H9 (cell line): ENCODE data around the gene SERPIND1. TPM values are rescaled to one million over a fixed set of nuclear protein-coding genes. Genes with fewer than 3 reads are reported as not detected.
A peak's percentile ranks its signal among the peaks of the same experiment; 100 is the strongest.

ENCODE experiments used
- DNase-seq: peaks from one replicate; pipeline ENCODE4 v3.0.0-alpha.2; 2017
- H2AFZ ChIP-seq: one replicate; pipeline ENCODE4 v1.6.1; 2013; ENCODE audit warnings: mild to moderate bottlenecking, low read length, control low read depth, moderate library complexity
- H2AK5ac ChIP-seq: 2 replicates; pipeline ENCODE4 v1.6.1; 2013; ENCODE audit warnings: low read length, control low read depth, mixed read lengths; ENCODE audit not compliant: insufficient read length
- H2BK120ac ChIP-seq: one replicate; pipeline ENCODE4 v1.6.1; 2013; ENCODE audit warnings: low read depth, mild to moderate bottlenecking, low read length, control low read depth, inconsistent platforms; ENCODE audit not compliant: poor library complexity, severe bottlenecking
- H2BK12ac ChIP-seq: 2 replicates; pipeline ENCODE4 v1.6.1; 2013; ENCODE audit warnings: low read length, control low read depth, mixed read lengths, low read depth; ENCODE audit not compliant: insufficient read length
- H2BK15ac ChIP-seq: 2 replicates; pipeline ENCODE4 v1.6.1; 2013; ENCODE audit warnings: low read depth, low read length, control low read depth
- H2BK20ac ChIP-seq: one replicate; pipeline ENCODE4 v1.6.1; 2013; ENCODE audit warnings: low read depth, mild to moderate bottlenecking, low read length, control low read depth, inconsistent platforms; ENCODE audit not compliant: poor library complexity, severe bottlenecking
- H2BK5ac ChIP-seq: 2 replicates; pipeline ENCODE4 v1.6.1; 2013; ENCODE audit warnings: low read length, control low read depth, mixed read lengths; ENCODE audit not compliant: insufficient read length
- H3K14ac ChIP-seq: 2 replicates; pipeline ENCODE4 v1.6.1; 2013; ENCODE audit warnings: low read length, control low read depth; ENCODE audit not compliant: insufficient read depth
- H3K18ac ChIP-seq: 2 replicates; pipeline ENCODE4 v1.6.1; 2013; ENCODE audit warnings: low read depth, mild to moderate bottlenecking, mixed read lengths, low read length, control low read depth; ENCODE audit not compliant: insufficient read length
- H3K23ac ChIP-seq: 2 replicates; pipeline ENCODE4 v1.6.1; 2013; ENCODE audit warnings: low read length, control low read depth, mixed read lengths, low read depth; ENCODE audit not compliant: insufficient read length
- H3K23me2 ChIP-seq: 2 replicates; pipeline ENCODE4 v1.6.1; 2013; ENCODE audit warnings: low read depth, mild to moderate bottlenecking, mixed read lengths, low read length, control low read depth; ENCODE audit not compliant: insufficient read length, poor library complexity, severe bottlenecking
- H3K27ac ChIP-seq: 2 replicates; pipeline ENCODE4 v1.5.1; 2013; ENCODE audit warnings: low read length, control low read depth, mixed read lengths, low read depth; ENCODE audit not compliant: insufficient read length
- H3K27me3 ChIP-seq: 2 replicates; pipeline ENCODE4 v1.6.1; 2013; ENCODE audit warnings: low read length, control low read depth, inconsistent platforms; ENCODE audit not compliant: insufficient read depth
- H3K4ac ChIP-seq: 2 replicates; pipeline ENCODE4 v1.6.1; 2013; ENCODE audit warnings: low read depth, mild to moderate bottlenecking, control low read depth, inconsistent platforms, low read length, moderate library complexity
- H3K4me1 ChIP-seq: 2 replicates; pipeline ENCODE4 v1.6.1; 2013; ENCODE audit warnings: low read length, control low read depth, inconsistent platforms; ENCODE audit not compliant: insufficient read depth
- H3K4me2 ChIP-seq: 2 replicates; pipeline ENCODE4 v1.6.1; 2013; ENCODE audit warnings: low read length, control low read depth, mixed read lengths; ENCODE audit not compliant: insufficient read length, insufficient read depth
- H3K56ac ChIP-seq: 2 replicates; pipeline ENCODE4 v1.6.1; 2013; ENCODE audit warnings: low read depth, mild to moderate bottlenecking, mixed read lengths, low read length, control low read depth; ENCODE audit not compliant: insufficient read length
- H3K79me1 ChIP-seq: 2 replicates; pipeline ENCODE4 v1.6.1; 2013; ENCODE audit warnings: low read depth, mild to moderate bottlenecking, moderate library complexity, low read length, control low read depth, inconsistent platforms; ENCODE audit not compliant: insufficient read depth, poor library complexity, severe bottlenecking
- H3K79me2 ChIP-seq: 2 replicates; pipeline ENCODE4 v1.6.1; 2013; ENCODE audit warnings: low read length, control low read depth, inconsistent platforms; ENCODE audit not compliant: insufficient read depth
- H3K9ac ChIP-seq: 2 replicates; pipeline ENCODE4 v1.6.1; 2013; ENCODE audit warnings: low read length, control low read depth, mixed read lengths; ENCODE audit not compliant: insufficient read length; ENCODE audit errors: extremely low read depth
- H3K9me3 ChIP-seq: one replicate; pipeline ENCODE4 v1.6.1; 2013; ENCODE audit warnings: low read depth, low read length, inconsistent platforms; ENCODE audit not compliant: control insufficient read depth
- H3T11ph ChIP-seq: one replicate; pipeline ENCODE4 v1.6.1; 2013; ENCODE audit warnings: mild to moderate bottlenecking, low read length, control low read depth, inconsistent platforms
- H4K20me1 ChIP-seq: one replicate; pipeline ENCODE4 v1.6.1; 2013; ENCODE audit not compliant: control insufficient read depth, insufficient read length, insufficient read depth
- H4K5ac ChIP-seq: 2 replicates; pipeline ENCODE4 v1.6.1; 2013; ENCODE audit warnings: low read depth, mild to moderate bottlenecking, mixed read lengths, low read length, control low read depth; ENCODE audit not compliant: insufficient read length
- H4K8ac ChIP-seq: replicated peaks from 2 replicates; pipeline ENCODE4 v1.6.1; 2013; ENCODE audit warnings: low read length, control low read depth, mixed read lengths, low read depth; ENCODE audit not compliant: insufficient read length
- H4K91ac ChIP-seq: 2 replicates; pipeline ENCODE4 v1.6.1; 2013; ENCODE audit warnings: low read depth, mild to moderate bottlenecking, moderate library complexity, mixed read lengths, low read length, control low read depth; ENCODE audit not compliant: insufficient read length
- H3K27ac Mint-ChIP-seq, 3 experiments: 2 replicates in 2 of 3; 3 replicates in 1 of 3; pipeline ENCODE4 v1.8.0; 2020 to 2021; ENCODE audit warnings: mixed read lengths in 3 of 3, mild to moderate bottlenecking in 1 of 3, moderate library complexity in 1 of 3
- H3K27me3 Mint-ChIP-seq: 2 replicates; pipeline ENCODE4 v1.8.0; 2021; ENCODE audit warnings: low read depth, mild to moderate bottlenecking, moderate library complexity, mixed read lengths
- H3K36me3 Mint-ChIP-seq, 3 experiments: 2 replicates in 2 of 3; 3 replicates in 1 of 3; pipeline ENCODE4 v1.8.0; 2020 to 2021; ENCODE audit warnings: low read depth in 3 of 3, mixed read lengths in 3 of 3; ENCODE audit not compliant: insufficient read depth in 1 of 3
- H3K4me1 Mint-ChIP-seq, 2 experiments: 2 replicates each; pipeline ENCODE4 v1.8.0; 2020; ENCODE audit warnings: mixed read lengths in 2 of 2
- H3K4me3 Mint-ChIP-seq, 2 experiments: 2 replicates in 1 of 2; 3 replicates in 1 of 2; pipeline ENCODE4 v1.8.0; 2020 to 2021; ENCODE audit warnings: mild to moderate bottlenecking in 2 of 2, mixed read lengths in 2 of 2, moderate library complexity in 1 of 2
- H3K9me3 Mint-ChIP-seq, 2 experiments: 2 replicates in 1 of 2; 3 replicates in 1 of 2; pipeline ENCODE4 v1.8.0; 2020; ENCODE audit warnings: mild to moderate bottlenecking in 2 of 2, mixed read lengths in 2 of 2, moderate library complexity in 1 of 2
- WGBS: extraction: QIAGEN DNeasy Blood & Tissue Kit; methylation state at CpG from one replicate; pipeline ENCODE4 v1.1.7; 2013; ENCODE audit warnings: missing lambda C conversion rate, low lambda C conversion rate, mixed read lengths; ENCODE audit not compliant: insufficient read length; ENCODE audit errors: extremely low coverage; 5-methylcytosine and 5-hydroxymethylcytosine counted together
- total RNA-seq: library from RNA; stranded (reverse); gene quantifications from 2 replicates; pipeline ENCODE4 v1.2.1, GENCODE V29; 2021
- TF ChIP-seq, protein P1 (sequence below): fragments of 200-600 bp; sonication (generic); conservative IDR thresholded peaks from 3 replicates; pipeline ENCODE4 v1.8.0; 2021; ENCODE audit warnings: antibody characterized with exemption, mild to moderate bottlenecking

The SERPIND1 gene
- total RNA-seq, 1 experiment from 2014 or later, result not detected

DNA sequence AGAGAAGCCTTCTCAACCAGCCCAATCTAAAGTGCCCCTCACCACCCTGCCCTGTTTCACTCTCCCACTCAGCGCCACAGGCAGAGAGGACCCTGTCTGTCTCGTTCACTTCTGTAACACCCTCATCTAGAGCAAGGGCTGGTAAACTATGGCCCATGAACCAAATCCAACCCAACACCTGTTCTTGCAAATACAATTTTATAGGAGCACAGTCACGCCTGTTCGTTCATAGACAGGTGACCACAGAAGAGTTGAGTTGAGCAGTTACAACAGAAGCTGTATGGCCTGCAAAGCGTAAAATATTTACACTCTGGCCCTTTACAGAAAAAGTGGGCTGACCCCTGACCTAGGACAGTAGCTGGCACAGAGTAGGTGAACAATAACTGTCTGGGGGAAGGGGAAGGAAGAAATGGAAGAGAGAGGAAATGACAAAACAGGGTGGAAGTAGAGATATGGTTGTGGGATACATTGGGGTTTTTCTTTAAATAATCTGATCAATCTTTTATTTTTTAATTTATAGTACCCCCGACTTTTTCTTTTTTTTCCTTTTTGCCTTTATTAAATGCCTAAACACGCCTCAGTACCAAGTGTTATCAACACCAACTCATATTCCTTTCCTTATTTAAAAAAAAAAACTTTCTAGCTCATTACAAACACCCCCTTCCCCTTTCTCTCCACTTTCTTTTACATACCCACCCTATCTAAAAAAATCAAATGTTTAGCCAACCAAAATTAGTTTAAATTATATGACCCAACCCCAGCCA, 20.9 kb downstream of the SERPIND1 start:
- no peaks in the 10 kb centered on the region for H3K79me2 ChIP-seq
- no peak overlapping the region for H2AFZ ChIP-seq
- H3T11ph ChIP-seq, result no peak overlapping the region
- H3K4me2 ChIP-seq, result no peak overlapping the region
- H3K23me2 ChIP-seq, result no peaks in the 10 kb centered on the region
- H4K8ac ChIP-seq, result no peak overlapping the region
- H3K4ac ChIP-seq, result no peak overlapping the region
- no peaks in the 10 kb centered on the region for H4K20me1 ChIP-seq
- no peak overlapping the region for H2BK120ac ChIP-seq
- no peaks in the 10 kb centered on the region for H3K27me3 Mint-ChIP-seq
- H2BK15ac ChIP-seq, result no peak overlapping the region
- no peak overlapping the region for H4K91ac ChIP-seq
- no peaks in the 10 kb centered on the region for H3K9me3 Mint-ChIP-seq
- WGBS, result 82% methylated on average over 1 of the region's 7 CpGs
- no peak for DNase-seq
- H3K36me3 Mint-ChIP-seq, result peaks cover 0 to 61% (median 13%) of the 10 kb centered on the region in 3 experiments; a peak in 6 of 7 replicates
- H3K27ac ChIP-seq, result no peak overlapping the region
- H3K56ac ChIP-seq, result no peak overlapping the region
- H2BK5ac ChIP-seq, result no peak overlapping the region
- no peaks in the 10 kb centered on the region for H3K9me3 ChIP-seq
- H2AK5ac ChIP-seq, result no peak overlapping the region
- peak overlapping the region in 2 of 3 experiments; percentile 59 to 69; a peak in 2 of 7 replicates for H3K27ac Mint-ChIP-seq
- no peaks in the 10 kb centered on the region for H3K27me3 ChIP-seq
- H4K5ac ChIP-seq, result no peak overlapping the region
- H3K4me1 ChIP-seq, result no peaks in the 10 kb centered on the region
- no peak overlapping the region for H2BK20ac ChIP-seq
- H3K14ac ChIP-seq, result no peak overlapping the region
- H3K18ac ChIP-seq, result no peak overlapping the region
- TF ChIP-seq, protein P1, sequence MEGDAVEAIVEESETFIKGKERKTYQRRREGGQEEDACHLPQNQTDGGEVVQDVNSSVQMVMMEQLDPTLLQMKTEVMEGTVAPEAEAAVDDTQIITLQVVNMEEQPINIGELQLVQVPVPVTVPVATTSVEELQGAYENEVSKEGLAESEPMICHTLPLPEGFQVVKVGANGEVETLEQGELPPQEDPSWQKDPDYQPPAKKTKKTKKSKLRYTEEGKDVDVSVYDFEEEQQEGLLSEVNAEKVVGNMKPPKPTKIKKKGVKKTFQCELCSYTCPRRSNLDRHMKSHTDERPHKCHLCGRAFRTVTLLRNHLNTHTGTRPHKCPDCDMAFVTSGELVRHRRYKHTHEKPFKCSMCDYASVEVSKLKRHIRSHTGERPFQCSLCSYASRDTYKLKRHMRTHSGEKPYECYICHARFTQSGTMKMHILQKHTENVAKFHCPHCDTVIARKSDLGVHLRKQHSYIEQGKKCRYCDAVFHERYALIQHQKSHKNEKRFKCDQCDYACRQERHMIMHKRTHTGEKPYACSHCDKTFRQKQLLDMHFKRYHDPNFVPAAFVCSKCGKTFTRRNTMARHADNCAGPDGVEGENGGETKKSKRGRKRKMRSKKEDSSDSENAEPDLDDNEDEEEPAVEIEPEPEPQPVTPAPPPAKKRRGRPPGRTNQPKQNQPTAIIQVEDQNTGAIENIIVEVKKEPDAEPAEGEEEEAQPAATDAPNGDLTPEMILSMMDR, result no peak
- H2BK12ac ChIP-seq, result no peak overlapping the region
- no peaks in the 10 kb centered on the region for H3K79me1 ChIP-seq
- H3K4me3 Mint-ChIP-seq, result no peak overlapping the region
- no peak overlapping the region for H3K23ac ChIP-seq
- peaks cover 5% of the 10 kb centered on the region in 2 experiments; a peak in 2 of 4 replicates for H3K4me1 Mint-ChIP-seq
- no peak overlapping the region for H3K9ac ChIP-seq
